ENCODE measurements around the gene CLTCL1. TPM values are rescaled to one million over a fixed set of nuclear protein-coding genes. Genes with fewer than 3 reads are reported as not detected.
"Not testable (repeated sequence)": the region's sequence is repeated elsewhere in the genome, so short reads cannot be mapped to it uniquely, and the experiment has no call there.

Gene CLTCL1
- total RNA-seq, 2 experiments from 2014 or later = 0.62 to 0.69 TPM

DNA sequence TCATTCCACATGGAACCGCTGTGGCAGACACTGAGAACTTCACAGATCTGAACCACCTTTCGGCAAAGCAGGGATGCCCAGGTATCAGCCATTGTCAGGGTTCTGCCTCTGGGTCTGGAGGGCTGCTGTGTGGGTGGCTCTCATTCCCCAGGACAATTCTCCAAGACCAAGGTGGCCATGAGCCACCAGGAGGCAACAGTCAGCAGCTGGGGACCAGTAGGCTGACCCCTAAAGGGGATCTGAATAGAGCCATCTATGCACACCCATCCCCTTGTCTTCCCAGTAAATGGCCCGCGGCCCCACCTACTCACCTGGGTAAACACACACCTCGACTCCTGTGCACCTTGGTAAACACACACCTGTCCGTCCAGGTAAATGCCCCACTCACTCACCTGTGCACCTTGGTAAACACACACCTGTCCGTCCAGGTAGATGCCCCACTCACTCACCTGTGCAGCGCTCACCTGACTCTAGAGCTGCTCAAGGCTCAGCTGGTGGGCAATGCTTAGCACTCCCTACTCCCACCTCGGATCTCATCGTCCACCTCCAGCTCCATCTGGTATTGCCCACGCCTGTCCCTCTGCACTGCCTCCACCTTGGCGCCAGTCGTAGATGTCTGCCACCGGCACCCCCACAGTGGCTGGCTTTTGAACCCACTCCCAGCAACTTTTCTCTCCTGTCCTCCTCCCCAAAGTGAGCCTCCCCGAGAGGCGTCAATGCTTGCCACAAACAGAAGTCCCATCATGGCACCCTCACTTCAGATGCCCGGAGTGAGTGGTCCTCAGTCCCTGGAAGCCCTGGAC lies 123.2 kb downstream of the CLTCL1 start:
- Mint-ChIP-seq H3K4me1 (peaks cover 35% of the 10 kb centered on the region), H3K27me3 (peaks cover 44% of the 10 kb centered on the region), H3K4me3 (no peak overlapping the region), H3K9me3 (no peaks in the 10 kb centered on the region), H3K27ac (no peak overlapping the region), H3K36me3 (ENCODE audit: low read depth) (peaks cover 3% of the 10 kb centered on the region)
- no peak for DNase-seq
- ChIA-PET POLR2A (no interaction called here), CTCF (interaction anchor here (2.1 kb wide), 1 partner anchor 23 kb away, joined by 8 read pairs; the partner anchor contains the start of gene ESS2)

DNA sequence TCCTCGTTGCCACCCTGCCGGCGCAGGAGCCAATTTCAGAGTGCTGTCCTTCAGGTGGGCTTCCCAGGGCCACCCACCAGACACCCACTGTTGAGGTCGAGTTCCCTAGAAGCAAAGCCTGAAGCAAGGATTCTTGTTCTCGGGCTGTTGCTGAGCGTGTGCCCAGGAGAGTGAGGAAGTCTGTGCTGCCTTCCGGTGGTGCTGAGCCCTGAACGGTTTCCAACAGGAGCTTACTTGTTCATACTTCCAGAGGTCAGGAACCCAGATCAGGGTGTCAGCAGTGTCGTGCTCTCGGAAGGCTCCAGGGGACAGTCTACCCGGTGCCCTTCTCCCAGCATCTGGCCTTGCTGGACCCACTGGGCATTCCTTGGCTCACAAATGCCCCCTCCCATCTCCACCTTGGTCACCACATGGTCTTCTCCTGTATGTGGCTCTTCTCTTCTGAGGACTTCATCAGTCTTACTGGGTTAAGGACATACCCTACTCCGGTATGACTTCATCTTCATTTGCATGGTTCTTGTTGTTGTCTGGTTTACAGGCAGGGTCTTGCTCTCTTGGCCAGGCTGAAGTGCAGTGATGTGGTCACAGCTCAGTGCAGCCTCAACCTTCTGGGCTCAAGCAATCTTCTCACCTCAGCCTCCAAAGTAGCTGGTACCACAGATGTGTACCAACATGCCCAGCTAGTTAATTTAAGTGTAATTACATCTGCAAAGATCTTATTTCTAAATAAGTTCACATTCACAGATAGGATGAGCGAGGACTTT lies 124.2 kb downstream of the CLTCL1 start:
- DNase-seq = no peak
- Mint-ChIP-seq H3K27me3 (peaks cover 44% of the 10 kb centered on the region), H3K36me3 (ENCODE audit: low read depth) (peaks cover 2% of the 10 kb centered on the region), H3K4me1 (peaks cover 25% of the 10 kb centered on the region), H3K9me3 (no peaks in the 10 kb centered on the region), H3K4me3 (no peak overlapping the region), H3K27ac (no peak overlapping the region)
- CTCF ChIA-PET = no interaction called here
- POLR2A ChIA-PET = no interaction called here

DNA sequence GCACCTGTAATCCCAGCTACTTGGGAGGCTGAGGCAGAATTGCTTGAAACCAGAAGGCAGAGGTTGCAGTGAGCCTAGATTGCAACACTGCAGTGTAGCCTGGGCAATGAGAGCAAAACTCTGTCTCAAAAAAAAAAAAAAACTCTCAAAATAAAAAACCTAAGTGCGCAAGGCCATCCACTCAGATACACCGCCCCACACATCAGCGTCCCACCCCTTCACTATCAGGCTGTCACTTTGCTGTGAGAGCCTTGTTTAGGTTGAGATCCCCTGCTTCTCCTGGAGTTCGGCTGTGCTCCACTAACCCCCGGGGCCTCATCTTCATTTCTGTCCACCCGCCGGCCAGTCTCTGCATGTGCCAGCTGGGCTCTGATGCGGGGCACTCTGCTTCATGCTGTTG lies 125.1 kb downstream of the CLTCL1 start:
- peaks cover 22% of the 10 kb centered on the region for H3K4me1 Mint-ChIP-seq
- no peak overlapping the region for H3K4me3 Mint-ChIP-seq
- no peak for DNase-seq
- peaks cover 44% of the 10 kb centered on the region for H3K27me3 Mint-ChIP-seq
- H3K27ac Mint-ChIP-seq = no peak overlapping the region
- no peaks in the 10 kb centered on the region for H3K36me3 Mint-ChIP-seq (ENCODE audit: low read depth)
- H3K9me3 Mint-ChIP-seq = no peaks in the 10 kb centered on the region
- POLR2A ChIA-PET = no interaction called here
- CTCF ChIA-PET = no interaction called here

GRCh38 chr22:19164425-19164824 lies 127.1 kb downstream of the CLTCL1 start:
- H3K4me3 Mint-ChIP-seq = no peak overlapping the region
- H3K36me3 Mint-ChIP-seq (ENCODE audit: low read depth) = no peaks in the 10 kb centered on the region
- H3K27ac Mint-ChIP-seq = no peak overlapping the region
- H3K9me3 Mint-ChIP-seq = no peaks in the 10 kb centered on the region
- peaks cover 8% of the 10 kb centered on the region for H3K4me1 Mint-ChIP-seq
- ChIA-PET CTCF (no interaction called here), POLR2A (no interaction called here)
- peaks cover 28% of the 10 kb centered on the region for H3K27me3 Mint-ChIP-seq
- DNase-seq = no peak

DNA sequence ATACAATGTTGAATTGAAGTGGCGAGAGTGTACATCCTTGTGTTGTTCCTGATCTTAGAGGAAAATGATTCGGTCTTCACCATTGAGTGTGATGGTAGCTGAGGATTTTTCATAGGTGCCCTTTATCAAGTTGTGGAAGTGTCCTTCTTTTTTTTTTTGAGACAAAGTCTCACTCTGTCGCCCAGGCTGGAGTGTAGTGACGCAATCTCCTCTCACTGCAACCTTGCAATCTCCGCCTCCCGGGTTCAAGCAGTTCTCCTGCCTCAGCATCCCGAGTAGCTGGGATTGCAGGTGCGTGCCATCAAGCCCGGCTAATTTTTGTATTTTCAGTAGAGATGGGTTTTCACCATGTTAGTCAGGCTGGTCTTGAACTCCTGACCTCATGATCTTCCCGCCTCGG lies 132.9 kb downstream of the CLTCL1 start:
- H3K4me1 Mint-ChIP-seq; DNase-seq; POLR2A ChIA-PET; H3K9me3 Mint-ChIP-seq; H3K27me3 Mint-ChIP-seq; H3K36me3 Mint-ChIP-seq (ENCODE audit: low read depth); H3K4me3 Mint-ChIP-seq; H3K27ac Mint-ChIP-seq: not testable (repeated sequence)
- CTCF ChIA-PET = interaction anchor here (0.6 kb wide), 1 partner anchor 25 kb away, joined by 3 read pairs; no protein-coding TSS in a partner anchor

GRCh38 chr22:19156109-19156508 lies 135.4 kb downstream of the CLTCL1 start:
- H3K9me3 Mint-ChIP-seq; CTCF ChIA-PET; POLR2A ChIA-PET; H3K4me3 Mint-ChIP-seq; H3K4me1 Mint-ChIP-seq; H3K36me3 Mint-ChIP-seq (ENCODE audit: low read depth); DNase-seq; H3K27ac Mint-ChIP-seq: not testable (repeated sequence)
- H3K27me3 Mint-ChIP-seq = peaks cover 23% of the 10 kb centered on the region

DNA sequence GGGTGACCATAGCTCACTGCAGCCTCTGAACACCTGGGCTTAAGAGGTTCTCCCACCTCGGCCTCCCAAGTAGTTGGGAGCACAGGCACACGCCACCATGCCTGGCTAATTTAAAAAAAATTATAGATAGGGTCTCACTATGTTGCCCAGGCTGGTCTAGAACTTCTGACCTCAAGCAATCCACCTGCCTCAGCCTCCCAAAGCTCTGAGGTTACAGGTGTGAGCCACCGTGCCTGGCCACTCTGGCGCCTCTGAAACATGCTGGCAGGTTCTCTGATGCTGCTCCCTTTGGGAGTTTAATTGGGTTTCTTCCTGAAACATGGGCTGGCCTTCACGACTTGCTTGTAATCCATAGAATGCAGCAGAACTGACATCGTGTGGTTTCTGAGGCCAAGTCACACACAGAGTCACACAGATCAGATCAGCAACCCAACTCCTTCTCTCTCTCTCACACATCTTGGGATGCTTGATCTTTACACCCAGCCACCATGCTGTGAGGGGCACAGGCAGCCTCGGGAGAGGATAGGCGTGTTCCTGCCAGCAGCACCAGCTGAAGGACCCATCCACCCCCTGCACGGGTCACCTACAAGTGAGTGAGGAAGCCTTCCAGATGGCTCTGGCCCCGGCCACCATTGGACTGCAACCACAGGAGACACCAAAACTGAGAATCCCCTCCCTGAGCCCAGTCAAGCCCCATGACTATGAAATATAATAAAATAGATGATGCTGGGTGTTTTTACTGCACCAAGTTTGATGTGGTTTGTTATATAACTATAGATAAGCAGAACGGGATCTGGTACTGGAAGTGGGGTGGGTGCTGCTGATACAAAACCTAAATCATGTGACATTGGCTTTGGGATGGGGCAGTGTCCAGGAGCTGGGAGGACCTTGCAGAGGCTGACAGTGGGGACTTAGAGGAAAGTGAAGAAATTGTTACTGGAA lies 138.3 kb downstream of the CLTCL1 start:
- Mint-ChIP-seq H3K4me3 (no peak overlapping the region), H3K4me1 (peaks cover 9% of the 10 kb centered on the region), H3K27ac (no peak overlapping the region), H3K27me3 (peaks cover 36% of the 10 kb centered on the region), H3K36me3 (ENCODE audit: low read depth) (peaks cover 4% of the 10 kb centered on the region), H3K9me3 (no peaks in the 10 kb centered on the region)
- DNase-seq = no peak
- POLR2A ChIA-PET = no interaction called here
- CTCF ChIA-PET = no interaction called here

- Mint-ChIP-seq H3K36me3 (ENCODE audit: low read depth) (peaks cover 4% of the 10 kb centered on the region), H3K4me1 (peaks cover 9% of the 10 kb centered on the region), H3K27me3 (peaks cover 49% of the 10 kb centered on the region), H3K9me3 (no peaks in the 10 kb centered on the region), H3K27ac (no peak overlapping the region), H3K4me3 (peak overlapping the region; percentile 53)
- no peak for DNase-seq
- ChIA-PET CTCF (no interaction called here), POLR2A (no interaction called here)
These were observed 140.0 kb downstream of the CLTCL1 start for GRCh38 chr22:19151329-19152191.

DNA sequence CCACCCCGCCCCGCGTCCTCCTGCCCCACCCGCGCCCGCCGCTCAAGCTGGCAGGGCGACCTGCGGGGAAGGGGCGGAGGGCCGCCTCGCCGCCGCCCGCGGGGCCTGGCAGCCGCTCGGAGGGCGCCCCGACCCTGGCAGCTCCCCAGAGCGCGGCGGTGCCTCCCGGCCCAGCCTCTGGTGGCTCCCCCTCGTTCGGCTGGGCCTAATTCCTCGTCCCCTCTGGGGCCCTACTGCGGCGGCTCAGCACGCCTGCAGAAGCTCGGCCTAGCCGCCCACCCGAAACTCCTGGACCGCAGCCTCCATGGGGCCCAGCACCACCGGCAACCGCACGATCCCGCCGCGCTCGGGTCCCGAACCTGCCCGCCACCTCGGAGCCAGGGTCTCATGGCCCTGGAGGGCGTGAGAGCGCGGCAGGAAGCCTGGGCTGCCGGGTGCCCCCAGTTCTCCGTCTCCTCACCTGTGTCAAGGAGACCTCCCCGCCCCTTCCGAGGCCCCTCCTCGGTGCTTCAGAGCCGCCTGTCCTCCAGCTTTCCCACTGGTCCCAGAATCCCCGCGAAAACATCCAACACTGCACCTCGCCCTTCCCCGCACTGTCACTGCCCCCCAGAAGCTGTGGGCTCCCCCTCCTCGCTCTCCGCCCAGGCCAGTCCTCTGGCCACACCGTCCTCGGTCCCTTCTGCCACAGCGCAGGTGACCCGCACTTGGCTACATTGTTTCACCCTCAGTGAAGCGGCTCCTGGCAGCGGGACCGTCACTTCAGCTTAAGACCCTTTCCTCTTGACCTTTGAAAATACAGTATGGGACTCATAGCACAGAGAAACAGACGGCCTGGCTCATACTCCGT lies 140.8 kb downstream of the CLTCL1 start:
- Mint-ChIP-seq H3K36me3 (ENCODE audit: low read depth) (peaks cover 4% of the 10 kb centered on the region), H3K27me3 (peaks cover 52% of the 10 kb centered on the region), H3K9me3 (no peaks in the 10 kb centered on the region), H3K4me3 (peak overlapping the region; percentile 53), H3K27ac (no peak overlapping the region), H3K4me1 (peaks cover 9% of the 10 kb centered on the region)
- ChIA-PET CTCF (no interaction called here), POLR2A (no interaction called here)
- no peak for DNase-seq

DNA sequence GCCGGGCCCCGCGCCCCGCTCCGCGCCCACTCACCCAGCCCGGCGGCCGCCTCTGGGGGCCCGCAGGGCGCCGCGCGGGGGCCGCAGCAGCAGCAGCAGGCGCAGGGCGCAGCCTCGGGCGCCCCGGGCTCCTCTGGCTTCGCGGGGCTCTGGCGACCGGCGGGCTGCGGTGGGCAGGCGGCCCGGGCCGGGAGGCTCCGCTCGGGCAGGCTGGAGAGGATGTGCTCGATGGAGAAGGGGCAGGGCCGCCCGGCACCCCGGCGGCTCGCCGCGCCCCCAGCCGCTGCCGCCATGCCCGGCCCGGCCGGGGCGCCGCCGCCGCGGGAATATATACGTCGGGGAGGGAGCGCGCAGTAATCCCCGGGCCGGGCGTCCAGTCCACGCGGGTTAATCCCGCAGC lies 141.5 kb downstream of the CLTCL1 start, which contains the start of gene GSC2:
Gene GSC2, minus strand, starts transcription at position 302 of the 400 bp plus-strand sequence. Its CDS starts 9 bp downstream, at position 293.
- Mint-ChIP-seq H3K9me3 (no peaks in the 10 kb centered on the region), H3K27me3 (peaks cover 52% of the 10 kb centered on the region), H3K4me3 (peak within 1 kb of the TSS; percentile 60), H3K36me3 (ENCODE audit: low read depth) (peaks cover 4% of the 10 kb centered on the region), H3K4me1 (peaks cover 9% of the 10 kb centered on the region), H3K27ac (no peak within 1 kb of the TSS)
- DNase-seq = no peak
- CTCF ChIA-PET = interaction anchor here (0.6 kb wide), 1 partner anchor 333 kb away, joined by 3 read pairs; no protein-coding TSS in a partner anchor
- POLR2A ChIA-PET = no interaction called here

DNA sequence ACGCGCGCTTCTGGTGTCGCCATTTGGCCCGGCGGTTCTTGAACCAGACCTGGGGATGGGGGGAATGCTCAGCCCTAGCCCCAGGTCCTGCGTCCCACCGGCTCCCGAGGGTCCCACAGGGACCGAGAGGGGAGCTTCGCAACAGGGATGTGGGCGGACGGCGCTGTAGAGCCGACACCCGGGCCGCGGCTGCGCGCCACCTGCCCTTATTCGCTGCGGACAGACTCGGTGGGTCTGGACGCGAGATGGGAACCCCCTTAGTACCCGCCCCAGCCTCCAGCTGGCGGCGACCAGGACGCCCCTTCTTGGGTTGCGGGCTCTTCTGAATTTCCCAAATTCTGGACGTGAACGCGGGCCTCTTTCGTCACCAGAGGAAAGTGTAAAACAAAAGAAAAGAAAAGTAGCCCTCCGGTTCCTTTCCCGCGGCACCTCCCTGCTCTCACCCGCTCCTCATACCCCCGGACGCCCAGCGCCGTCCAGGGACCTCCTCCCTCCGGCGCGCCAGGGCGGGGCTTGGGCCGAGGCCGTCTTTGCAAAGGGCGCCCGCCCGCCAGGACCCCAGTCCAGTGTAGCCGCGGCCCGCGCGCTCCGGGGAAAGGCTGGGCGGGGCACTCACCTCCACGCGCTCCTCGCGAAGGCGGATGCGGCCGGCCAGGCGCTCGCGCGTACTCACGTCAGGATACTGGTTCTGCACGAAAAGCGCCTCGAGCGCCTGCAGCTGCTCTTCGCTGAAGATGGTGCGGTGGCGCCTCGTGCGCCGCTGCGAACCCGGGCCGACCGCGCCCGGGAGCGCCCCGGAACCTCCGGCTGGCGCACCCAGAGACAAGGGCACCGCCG lies 142.3 kb downstream of the CLTCL1 start:
- Mint-ChIP-seq H3K4me3 (peak overlapping the region; percentile 60), H3K36me3 (ENCODE audit: low read depth) (peaks cover 6% of the 10 kb centered on the region), H3K27me3 (peaks cover 52% of the 10 kb centered on the region), H3K4me1 (peaks cover 15% of the 10 kb centered on the region), H3K9me3 (no peaks in the 10 kb centered on the region), H3K27ac (no peak overlapping the region)
- ChIA-PET POLR2A (no interaction called here), CTCF (interaction anchor here (0.6 to 1.3 kb wide), 2 partner anchors 25 to 333 kb away, joined by 3 to 5 read pairs; no protein-coding TSS in a partner anchor)
- DNase-seq = peak; percentile 67

Data from activated CD4-positive, alpha-beta T cell treated with anti-CD3 and anti-CD28 coated beads, Interleukin-2, amount 10 ng/mL, durations not matched to agents 7 days and 5 days (primary cell).